ENCODE measurements around the gene MAGEC3. TPM values are rescaled to one million over a fixed set of nuclear protein-coding genes. Genes with fewer than 3 reads are reported as not detected.
"Not testable (repeated sequence)": the region's sequence is repeated elsewhere in the genome, so short reads cannot be mapped to it uniquely, and the experiment has no call there.

The MAGEC3 gene
- total RNA-seq (not detected), polyA plus RNA-seq (not detected), total RNA-seq (0 reads per million in 6 experiments)

DNA sequence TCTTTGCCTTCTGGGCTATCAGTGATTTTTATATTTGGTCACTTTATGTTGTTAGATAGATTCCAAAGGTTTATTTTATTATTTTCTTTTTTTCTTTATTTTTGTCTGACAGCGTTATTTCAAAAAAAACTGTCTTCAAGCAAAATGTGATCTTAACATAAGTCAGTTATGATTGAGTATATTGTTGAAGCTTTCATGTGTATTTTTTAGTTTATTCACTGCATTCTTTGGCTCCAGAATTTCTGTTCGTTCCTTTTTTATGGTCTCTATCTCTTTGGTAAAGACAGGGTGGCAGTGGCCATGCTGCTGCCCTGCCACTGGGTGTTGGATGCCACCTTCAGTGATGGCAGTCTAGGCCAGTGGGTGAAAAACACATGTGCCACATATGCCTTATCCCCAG, at the start of gene MAGEC3:
MAGEC3 (plus strand) TSS at position 301 of the 400 bp plus-strand sequence; CDS start at position 301, 0 bp downstream.
- no peaks in the 10 kb centered on the region for H3K27me3 Mint-ChIP-seq
- H3K27ac Mint-ChIP-seq = no peak within 1 kb of the TSS
- DNase-seq (no peak), ATAC-seq (no peak)
- POLR2A ChIA-PET = no interaction called here
- H3K4me1 Mint-ChIP-seq = no peaks in the 10 kb centered on the region
- no peak within 1 kb of the TSS for H3K4me3 Mint-ChIP-seq
- peaks cover 0 to 19% (median 3%) of the 10 kb centered on the region in 9 donors for H3K9me3 Mint-ChIP-seq
- no peaks in the 10 kb centered on the region for H3K36me3 Mint-ChIP-seq

DNA sequence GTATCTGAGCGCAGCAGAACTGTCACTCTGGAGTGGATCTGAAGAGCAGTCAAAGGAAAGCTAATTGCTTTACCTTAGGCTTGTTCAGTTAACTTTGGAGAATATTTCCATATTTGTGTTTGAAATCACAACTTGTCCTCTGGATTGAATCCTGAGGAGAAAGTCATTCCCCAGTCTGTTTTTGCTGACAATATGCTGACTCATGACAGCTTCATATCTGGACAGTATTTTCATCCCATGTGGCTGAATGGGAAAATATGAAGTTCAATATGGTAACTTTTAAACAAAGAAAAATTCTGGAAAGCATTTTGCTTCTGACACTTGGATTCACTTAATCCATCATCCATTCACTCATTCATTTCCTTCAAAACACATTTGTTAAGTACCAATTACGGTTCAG, 46.3 kb upstream of the MAGEC3 start:
- Mint-ChIP-seq H3K27me3 (no peaks in the 10 kb centered on the region), H3K27ac (no peak overlapping the region), H3K36me3 (no peaks in the 10 kb centered on the region), H3K4me3 (no peak overlapping the region), H3K4me1 (no peaks in the 10 kb centered on the region), H3K9me3 (peaks cover 0 to 3% (median 0%) of the 10 kb centered on the region in 9 donors)
- DNase-seq = no peak
- POLR2A ChIA-PET = no interaction called here
- ATAC-seq = no peak

DNA sequence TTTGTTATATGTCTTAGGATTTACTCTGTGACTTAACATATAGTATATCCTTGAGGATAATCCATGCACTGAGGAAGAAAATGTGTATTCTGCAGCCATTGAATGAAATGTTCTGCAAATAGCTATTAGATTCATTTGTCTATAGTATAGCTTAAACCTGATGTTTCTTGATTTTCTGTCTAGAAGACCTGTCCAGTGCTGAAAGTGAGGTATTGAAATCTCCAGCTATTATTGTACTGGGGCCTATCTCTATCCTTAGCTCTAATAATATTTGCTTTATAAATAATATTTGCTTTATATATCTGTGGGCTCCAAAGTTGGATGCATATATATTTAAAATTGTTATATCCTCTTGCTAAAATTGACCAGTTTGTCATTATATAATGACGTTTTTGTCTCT, 26.7 kb upstream of the MAGEC3 start:
- Mint-ChIP-seq H3K4me3 (no peak overlapping the region), H3K9me3 (peaks cover 0 to 9% (median 0%) of the 10 kb centered on the region in 9 donors), H3K36me3 (no peaks in the 10 kb centered on the region), H3K27me3 (no peaks in the 10 kb centered on the region), H3K4me1 (no peaks in the 10 kb centered on the region), H3K27ac (no peak overlapping the region)
- POLR2A ChIA-PET = no interaction called here
- ATAC-seq = no peak
- DNase-seq = no peak

DNA sequence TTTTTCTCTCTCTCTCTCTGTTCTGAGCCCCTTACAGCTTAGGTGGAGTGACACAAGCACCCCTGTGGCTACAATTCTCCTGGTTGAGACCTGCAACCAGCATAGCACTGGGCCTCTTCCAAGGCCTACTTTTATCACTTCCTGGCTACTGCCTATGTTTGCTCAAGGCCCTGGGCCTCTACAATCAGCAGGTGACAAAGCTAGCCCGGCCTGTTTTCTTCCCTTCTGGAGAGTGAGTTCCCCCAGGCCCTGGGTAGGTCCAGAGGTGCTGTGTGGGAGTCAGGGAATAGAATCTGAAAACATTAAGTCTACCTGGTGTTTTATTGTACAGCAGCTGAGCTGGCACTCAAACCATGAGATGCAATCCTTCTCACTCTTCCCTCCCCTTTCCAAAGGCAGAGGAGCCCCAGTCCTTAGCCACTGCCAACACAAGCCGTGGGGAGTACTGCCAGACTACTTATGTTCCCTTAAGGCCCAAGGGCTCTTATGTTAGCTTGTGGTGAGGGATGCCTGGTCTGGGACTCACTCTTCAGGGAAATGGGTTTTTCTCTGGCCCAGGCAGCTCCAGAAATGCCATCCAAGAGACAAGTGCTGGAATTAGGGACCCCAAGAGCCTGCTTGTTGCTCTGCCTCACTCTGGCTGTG, 23.8 kb upstream of the MAGEC3 start:
- ATAC-seq = no peak
- Mint-ChIP-seq H3K27me3 (no peaks in the 10 kb centered on the region), H3K4me1 (no peaks in the 10 kb centered on the region), H3K4me3 (no peak overlapping the region), H3K9me3 (peaks cover 0 to 9% (median 0%) of the 10 kb centered on the region in 9 donors), H3K27ac (no peak overlapping the region), H3K36me3 (no peaks in the 10 kb centered on the region)
- POLR2A ChIA-PET = no interaction called here
- DNase-seq = no peak

DNA sequence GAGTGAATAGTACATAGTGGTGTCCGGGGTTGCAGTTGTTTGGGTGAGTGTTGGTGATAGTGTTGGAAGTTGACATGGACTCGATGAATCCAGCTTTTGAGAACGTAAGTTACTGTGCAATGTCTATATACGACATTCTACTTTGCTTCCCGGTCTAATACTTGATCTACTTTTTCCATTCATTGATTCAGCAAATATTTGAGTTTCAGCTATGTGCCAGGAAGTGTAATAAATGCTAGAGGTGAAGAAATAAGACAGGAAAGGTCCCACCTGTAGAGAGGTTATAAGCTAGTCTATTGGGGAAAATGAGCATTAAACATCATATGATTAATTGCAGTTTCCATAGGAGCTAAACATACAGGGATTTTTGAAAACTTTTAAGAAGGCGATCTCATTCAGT, 22.2 kb upstream of the MAGEC3 start:
- POLR2A ChIA-PET = no interaction called here
- H3K27ac Mint-ChIP-seq = no peak overlapping the region
- H3K36me3 Mint-ChIP-seq = no peaks in the 10 kb centered on the region
- DNase-seq (no peak), ATAC-seq (no peak)
- no peak overlapping the region for H3K4me3 Mint-ChIP-seq
- no peaks in the 10 kb centered on the region for H3K27me3 Mint-ChIP-seq
- H3K4me1 Mint-ChIP-seq = no peaks in the 10 kb centered on the region
- H3K9me3 Mint-ChIP-seq = peaks cover 0 to 9% (median 0%) of the 10 kb centered on the region in 9 donors

GRCh38 chrX:141832247-141832646, 5.9 kb upstream of the MAGEC3 start:
- POLR2A ChIA-PET = no interaction called here
- H3K27me3 Mint-ChIP-seq = no peaks in the 10 kb centered on the region
- no peak overlapping the region for H3K4me3 Mint-ChIP-seq
- H3K4me1 Mint-ChIP-seq = no peaks in the 10 kb centered on the region
- no peaks in the 10 kb centered on the region for H3K36me3 Mint-ChIP-seq
- H3K9me3 Mint-ChIP-seq = peaks cover 0 to 6% (median 1%) of the 10 kb centered on the region in 9 donors
- no peak for ATAC-seq
- no peak overlapping the region for H3K27ac Mint-ChIP-seq
- no peak for DNase-seq

GRCh38 chrX:141839856-141840255, 1.7 kb downstream of the MAGEC3 start:
- Mint-ChIP-seq H3K9me3 (peaks cover 0 to 19% (median 3%) of the 10 kb centered on the region in 9 donors), H3K4me1 (no peaks in the 10 kb centered on the region), H3K36me3 (no peaks in the 10 kb centered on the region)

DNA sequence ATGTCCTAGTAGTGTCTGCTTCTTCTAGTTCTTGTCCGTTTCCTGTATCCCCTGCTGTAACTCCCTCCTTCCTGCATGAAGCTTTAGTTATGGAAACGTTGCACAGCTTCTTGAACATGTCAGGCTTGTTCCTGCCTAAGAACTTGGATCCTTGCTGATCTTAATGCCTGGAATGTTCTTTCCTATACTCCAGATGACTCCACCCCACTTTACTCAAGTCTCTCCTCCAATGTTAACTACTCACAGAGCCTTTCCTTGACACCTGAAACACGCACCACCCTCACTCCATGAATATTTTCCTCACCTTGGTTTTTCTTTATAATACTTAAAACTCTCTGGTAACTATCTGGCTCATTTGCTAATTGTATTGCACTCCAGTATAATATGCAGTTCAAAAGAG, 19.4 kb downstream of the MAGEC3 start:
- H3K9me3 Mint-ChIP-seq = peaks cover 0 to 4% (median 0%) of the 10 kb centered on the region in 9 donors
- no peak overlapping the region for H3K4me3 Mint-ChIP-seq
- H3K27ac Mint-ChIP-seq = no peak overlapping the region
- ATAC-seq = no peak
- no peaks in the 10 kb centered on the region for H3K36me3 Mint-ChIP-seq
- no peaks in the 10 kb centered on the region for H3K4me1 Mint-ChIP-seq
- POLR2A ChIA-PET = no interaction called here
- no peak for DNase-seq
- H3K27me3 Mint-ChIP-seq = no peaks in the 10 kb centered on the region

More at GRCh38 chrX:141839856-141840255, 1.7 kb downstream of the MAGEC3 start:
- ATAC-seq (no peak), DNase-seq (no peak)
- Mint-ChIP-seq H3K4me3 (no peak overlapping the region), H3K27ac (no peak overlapping the region), H3K27me3 (no peaks in the 10 kb centered on the region)
- POLR2A ChIA-PET = no interaction called here

GRCh38 chrX:141879616-141880015, 41.5 kb downstream of the MAGEC3 start:
- DNase-seq (no peak), ATAC-seq (no peak)
- H3K4me1 Mint-ChIP-seq = no peaks in the 10 kb centered on the region
- POLR2A ChIA-PET = no interaction called here
- H3K4me3 Mint-ChIP-seq = no peak overlapping the region
- no peak overlapping the region for H3K27ac Mint-ChIP-seq
- no peaks in the 10 kb centered on the region for H3K27me3 Mint-ChIP-seq
- peaks cover 0 to 3% (median 0%) of the 10 kb centered on the region in 9 donors for H3K9me3 Mint-ChIP-seq
- no peaks in the 10 kb centered on the region for H3K36me3 Mint-ChIP-seq

- DNase-seq, H3K4me1 Mint-ChIP-seq, POLR2A ChIA-PET, H3K9me3 Mint-ChIP-seq, H3K4me3 Mint-ChIP-seq, H3K27ac Mint-ChIP-seq, H3K36me3 Mint-ChIP-seq, H3K27me3 Mint-ChIP-seq, ATAC-seq: not testable (repeated sequence)
Measured at GRCh38 chrX:141888811-141889210, 50.7 kb downstream of the MAGEC3 start.

DNA sequence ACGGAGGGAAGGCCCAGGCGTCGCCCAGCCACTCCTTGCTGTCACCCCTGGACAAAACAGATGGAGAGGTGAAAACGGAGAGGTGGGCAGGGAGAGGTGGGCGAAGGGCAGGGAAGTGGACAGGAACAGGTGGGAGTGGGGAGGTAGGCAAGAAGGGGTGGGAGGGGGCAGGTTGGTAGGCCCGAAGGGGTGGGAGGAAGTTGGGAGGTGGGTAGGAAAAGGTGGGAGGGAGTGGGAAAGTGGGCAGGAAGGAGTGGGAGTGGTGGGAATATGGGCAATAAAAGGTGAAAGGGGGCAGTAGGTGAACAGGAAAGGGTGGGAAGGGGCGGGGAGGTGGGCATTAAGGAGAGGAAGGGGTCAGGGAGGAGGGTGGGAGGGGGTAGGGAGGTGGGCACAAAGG, 56.6 kb downstream of the MAGEC3 start:
- no peaks in the 10 kb centered on the region for H3K4me1 Mint-ChIP-seq
- H3K9me3 Mint-ChIP-seq = peaks cover 0 to 4% (median 0%) of the 10 kb centered on the region in 9 donors
- no peak for ATAC-seq
- DNase-seq = no peak
- no peak overlapping the region for H3K4me3 Mint-ChIP-seq
- no peak overlapping the region for H3K27ac Mint-ChIP-seq
- POLR2A ChIA-PET = no interaction called here
- no peaks in the 10 kb centered on the region for H3K27me3 Mint-ChIP-seq
- H3K36me3 Mint-ChIP-seq = peaks cover 0 to 2% (median 1%) of the 10 kb centered on the region in 3 donors

DNA sequence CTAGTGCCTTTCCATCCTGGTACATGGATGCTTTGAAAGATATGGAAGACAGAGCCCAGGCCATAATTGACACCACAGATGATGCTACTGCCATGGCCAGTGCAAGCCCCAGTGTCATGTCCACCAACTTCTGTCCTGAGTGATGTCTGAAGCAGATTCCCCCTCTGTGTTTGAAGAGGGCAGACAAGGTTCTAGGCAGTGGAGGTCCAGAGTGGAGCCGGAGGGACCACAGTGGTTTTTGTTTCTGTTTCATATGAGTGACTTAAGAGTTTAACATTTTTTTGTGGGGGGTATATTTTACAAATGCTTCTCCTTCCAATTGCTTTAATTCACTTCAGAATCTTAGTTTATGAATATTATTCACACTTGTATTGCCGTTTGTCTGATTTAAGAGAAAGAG, 59.6 kb downstream of the MAGEC3 start:
- no peaks in the 10 kb centered on the region for H3K27me3 Mint-ChIP-seq
- ATAC-seq (no peak), DNase-seq (no peak)
- no peaks in the 10 kb centered on the region for H3K4me1 Mint-ChIP-seq
- peaks cover 0 to 4% (median 0%) of the 10 kb centered on the region in 9 donors for H3K9me3 Mint-ChIP-seq
- peaks cover 0 to 2% (median 1%) of the 10 kb centered on the region in 3 donors for H3K36me3 Mint-ChIP-seq
- POLR2A ChIA-PET = no interaction called here
- H3K4me3 Mint-ChIP-seq = no peak overlapping the region
- H3K27ac Mint-ChIP-seq = no peak overlapping the region

DNA sequence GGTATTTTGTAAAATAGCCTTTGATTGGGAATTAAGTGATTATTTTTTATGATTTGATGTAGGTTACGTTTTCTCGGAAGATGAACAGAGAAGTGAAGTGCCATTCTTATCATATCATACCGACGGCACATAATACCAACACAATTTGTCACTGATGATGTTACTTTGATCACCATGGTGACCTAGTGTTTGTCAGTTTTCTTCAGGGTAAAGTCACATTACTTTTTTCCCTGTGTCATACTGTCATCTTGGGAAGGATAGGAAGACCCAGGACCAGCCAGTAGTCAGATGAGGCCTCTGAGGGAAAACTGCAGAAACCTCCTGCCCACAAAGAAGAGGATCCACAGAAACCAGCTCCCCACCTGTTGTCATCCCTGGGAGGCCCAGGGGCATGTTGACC, 64.2 kb downstream of the MAGEC3 start:
- Mint-ChIP-seq H3K27me3 (peaks cover 0 to 5% (median 0%) of the 10 kb centered on the region in 5 donors), H3K36me3 (peaks cover 0 to 2% (median 0%) of the 10 kb centered on the region in 3 donors), H3K4me1 (no peaks in the 10 kb centered on the region), H3K4me3 (no peak overlapping the region), H3K9me3 (peaks cover 0 to 20% (median 0%) of the 10 kb centered on the region in 9 donors), H3K27ac (no peak overlapping the region)
- ATAC-seq (no peak), DNase-seq (no peak)
- POLR2A ChIA-PET = no interaction called here

Measured in naive thymus-derived CD8-positive, alpha-beta T cell (primary cell).